H9 (cell line): Measurements from ENCODE around the gene SPATA31E1. TPM values are rescaled to one million over a fixed set of nuclear protein-coding genes. Genes with fewer than 3 reads are reported as not detected.
A peak's percentile ranks its signal among the peaks of the same experiment; 100 is the strongest.

Experiments used
- DNase-seq: peaks from one replicate; pipeline ENCODE4 v3.0.0-alpha.2; 2017
- H2AFZ ChIP-seq: one replicate; pipeline ENCODE4 v1.6.1; 2013; ENCODE audit warnings: mild to moderate bottlenecking, low read length, control low read depth, moderate library complexity
- H2AK5ac ChIP-seq: 2 replicates; pipeline ENCODE4 v1.6.1; 2013; ENCODE audit warnings: low read length, control low read depth, mixed read lengths; ENCODE audit not compliant: insufficient read length
- H2BK120ac ChIP-seq: one replicate; pipeline ENCODE4 v1.6.1; 2013; ENCODE audit warnings: low read depth, mild to moderate bottlenecking, low read length, control low read depth, inconsistent platforms; ENCODE audit not compliant: poor library complexity, severe bottlenecking
- H2BK12ac ChIP-seq: 2 replicates; pipeline ENCODE4 v1.6.1; 2013; ENCODE audit warnings: low read length, control low read depth, mixed read lengths, low read depth; ENCODE audit not compliant: insufficient read length
- H2BK15ac ChIP-seq: 2 replicates; pipeline ENCODE4 v1.6.1; 2013; ENCODE audit warnings: low read depth, low read length, control low read depth
- H2BK20ac ChIP-seq: one replicate; pipeline ENCODE4 v1.6.1; 2013; ENCODE audit warnings: low read depth, mild to moderate bottlenecking, low read length, control low read depth, inconsistent platforms; ENCODE audit not compliant: poor library complexity, severe bottlenecking
- H2BK5ac ChIP-seq: 2 replicates; pipeline ENCODE4 v1.6.1; 2013; ENCODE audit warnings: low read length, control low read depth, mixed read lengths; ENCODE audit not compliant: insufficient read length
- H3K14ac ChIP-seq: 2 replicates; pipeline ENCODE4 v1.6.1; 2013; ENCODE audit warnings: low read length, control low read depth; ENCODE audit not compliant: insufficient read depth
- H3K18ac ChIP-seq: 2 replicates; pipeline ENCODE4 v1.6.1; 2013; ENCODE audit warnings: low read depth, mild to moderate bottlenecking, mixed read lengths, low read length, control low read depth; ENCODE audit not compliant: insufficient read length
- H3K23ac ChIP-seq: 2 replicates; pipeline ENCODE4 v1.6.1; 2013; ENCODE audit warnings: low read length, control low read depth, mixed read lengths, low read depth; ENCODE audit not compliant: insufficient read length
- H3K23me2 ChIP-seq: 2 replicates; pipeline ENCODE4 v1.6.1; 2013; ENCODE audit warnings: low read depth, mild to moderate bottlenecking, mixed read lengths, low read length, control low read depth; ENCODE audit not compliant: insufficient read length, poor library complexity, severe bottlenecking
- H3K27ac ChIP-seq: 2 replicates; pipeline ENCODE4 v1.5.1; 2013; ENCODE audit warnings: low read length, control low read depth, mixed read lengths, low read depth; ENCODE audit not compliant: insufficient read length
- H3K27me3 ChIP-seq: 2 replicates; pipeline ENCODE4 v1.6.1; 2013; ENCODE audit warnings: low read length, control low read depth, inconsistent platforms; ENCODE audit not compliant: insufficient read depth
- H3K4ac ChIP-seq: 2 replicates; pipeline ENCODE4 v1.6.1; 2013; ENCODE audit warnings: low read depth, mild to moderate bottlenecking, control low read depth, inconsistent platforms, low read length, moderate library complexity
- H3K4me1 ChIP-seq: 2 replicates; pipeline ENCODE4 v1.6.1; 2013; ENCODE audit warnings: low read length, control low read depth, inconsistent platforms; ENCODE audit not compliant: insufficient read depth
- H3K4me2 ChIP-seq: 2 replicates; pipeline ENCODE4 v1.6.1; 2013; ENCODE audit warnings: low read length, control low read depth, mixed read lengths; ENCODE audit not compliant: insufficient read length, insufficient read depth
- H3K56ac ChIP-seq: 2 replicates; pipeline ENCODE4 v1.6.1; 2013; ENCODE audit warnings: low read depth, mild to moderate bottlenecking, mixed read lengths, low read length, control low read depth; ENCODE audit not compliant: insufficient read length
- H3K79me1 ChIP-seq: 2 replicates; pipeline ENCODE4 v1.6.1; 2013; ENCODE audit warnings: low read depth, mild to moderate bottlenecking, moderate library complexity, low read length, control low read depth, inconsistent platforms; ENCODE audit not compliant: insufficient read depth, poor library complexity, severe bottlenecking
- H3K79me2 ChIP-seq: 2 replicates; pipeline ENCODE4 v1.6.1; 2013; ENCODE audit warnings: low read length, control low read depth, inconsistent platforms; ENCODE audit not compliant: insufficient read depth
- H3K9ac ChIP-seq: 2 replicates; pipeline ENCODE4 v1.6.1; 2013; ENCODE audit warnings: low read length, control low read depth, mixed read lengths; ENCODE audit not compliant: insufficient read length; ENCODE audit errors: extremely low read depth
- H3K9me3 ChIP-seq: one replicate; pipeline ENCODE4 v1.6.1; 2013; ENCODE audit warnings: low read depth, low read length, inconsistent platforms; ENCODE audit not compliant: control insufficient read depth
- H3T11ph ChIP-seq: one replicate; pipeline ENCODE4 v1.6.1; 2013; ENCODE audit warnings: mild to moderate bottlenecking, low read length, control low read depth, inconsistent platforms
- H4K20me1 ChIP-seq: one replicate; pipeline ENCODE4 v1.6.1; 2013; ENCODE audit not compliant: control insufficient read depth, insufficient read length, insufficient read depth
- H4K5ac ChIP-seq: 2 replicates; pipeline ENCODE4 v1.6.1; 2013; ENCODE audit warnings: low read depth, mild to moderate bottlenecking, mixed read lengths, low read length, control low read depth; ENCODE audit not compliant: insufficient read length
- H4K8ac ChIP-seq: replicated peaks from 2 replicates; pipeline ENCODE4 v1.6.1; 2013; ENCODE audit warnings: low read length, control low read depth, mixed read lengths, low read depth; ENCODE audit not compliant: insufficient read length
- H4K91ac ChIP-seq: 2 replicates; pipeline ENCODE4 v1.6.1; 2013; ENCODE audit warnings: low read depth, mild to moderate bottlenecking, moderate library complexity, mixed read lengths, low read length, control low read depth; ENCODE audit not compliant: insufficient read length
- H3K27ac Mint-ChIP-seq, 3 experiments: 2 replicates in 2 of 3; 3 replicates in 1 of 3; pipeline ENCODE4 v1.8.0; 2020 to 2021; ENCODE audit warnings: mixed read lengths in 3 of 3, mild to moderate bottlenecking in 1 of 3, moderate library complexity in 1 of 3
- H3K27me3 Mint-ChIP-seq: 2 replicates; pipeline ENCODE4 v1.8.0; 2021; ENCODE audit warnings: low read depth, mild to moderate bottlenecking, moderate library complexity, mixed read lengths
- H3K36me3 Mint-ChIP-seq, 3 experiments: 2 replicates in 2 of 3; 3 replicates in 1 of 3; pipeline ENCODE4 v1.8.0; 2020 to 2021; ENCODE audit warnings: low read depth in 3 of 3, mixed read lengths in 3 of 3; ENCODE audit not compliant: insufficient read depth in 1 of 3
- H3K4me1 Mint-ChIP-seq, 2 experiments: 2 replicates each; pipeline ENCODE4 v1.8.0; 2020; ENCODE audit warnings: mixed read lengths in 2 of 2
- H3K4me3 Mint-ChIP-seq, 2 experiments: 2 replicates in 1 of 2; 3 replicates in 1 of 2; pipeline ENCODE4 v1.8.0; 2020 to 2021; ENCODE audit warnings: mild to moderate bottlenecking in 2 of 2, mixed read lengths in 2 of 2, moderate library complexity in 1 of 2
- H3K9me3 Mint-ChIP-seq, 2 experiments: 2 replicates in 1 of 2; 3 replicates in 1 of 2; pipeline ENCODE4 v1.8.0; 2020; ENCODE audit warnings: mild to moderate bottlenecking in 2 of 2, mixed read lengths in 2 of 2, moderate library complexity in 1 of 2
- WGBS: extraction: QIAGEN DNeasy Blood & Tissue Kit; methylation state at CpG from one replicate; pipeline ENCODE4 v1.1.7; 2013; ENCODE audit warnings: missing lambda C conversion rate, low lambda C conversion rate, mixed read lengths; ENCODE audit not compliant: insufficient read length; ENCODE audit errors: extremely low coverage; 5-methylcytosine and 5-hydroxymethylcytosine counted together
- total RNA-seq: library from RNA; stranded (reverse); gene quantifications from 2 replicates; pipeline ENCODE4 v1.2.1, GENCODE V29; 2021
- TF ChIP-seq, protein P1 (sequence below): fragments of 200-600 bp; sonication (generic); conservative IDR thresholded peaks from 3 replicates; pipeline ENCODE4 v1.8.0; 2021; ENCODE audit warnings: antibody characterized with exemption, mild to moderate bottlenecking

SPATA31E1 gene
- total RNA-seq, 1 experiment from 2014 or later = 0.09 TPM

- peaks cover 0 to 2% of the 10 kb centered on the region in 2 experiments; a peak in 1 of 5 replicates for H3K9me3 Mint-ChIP-seq
- H3T11ph ChIP-seq = no peak overlapping the region
- no peaks in the 10 kb centered on the region for H3K27me3 ChIP-seq
- H3K23ac ChIP-seq = no peak overlapping the region
- TF ChIP-seq, protein P1, sequence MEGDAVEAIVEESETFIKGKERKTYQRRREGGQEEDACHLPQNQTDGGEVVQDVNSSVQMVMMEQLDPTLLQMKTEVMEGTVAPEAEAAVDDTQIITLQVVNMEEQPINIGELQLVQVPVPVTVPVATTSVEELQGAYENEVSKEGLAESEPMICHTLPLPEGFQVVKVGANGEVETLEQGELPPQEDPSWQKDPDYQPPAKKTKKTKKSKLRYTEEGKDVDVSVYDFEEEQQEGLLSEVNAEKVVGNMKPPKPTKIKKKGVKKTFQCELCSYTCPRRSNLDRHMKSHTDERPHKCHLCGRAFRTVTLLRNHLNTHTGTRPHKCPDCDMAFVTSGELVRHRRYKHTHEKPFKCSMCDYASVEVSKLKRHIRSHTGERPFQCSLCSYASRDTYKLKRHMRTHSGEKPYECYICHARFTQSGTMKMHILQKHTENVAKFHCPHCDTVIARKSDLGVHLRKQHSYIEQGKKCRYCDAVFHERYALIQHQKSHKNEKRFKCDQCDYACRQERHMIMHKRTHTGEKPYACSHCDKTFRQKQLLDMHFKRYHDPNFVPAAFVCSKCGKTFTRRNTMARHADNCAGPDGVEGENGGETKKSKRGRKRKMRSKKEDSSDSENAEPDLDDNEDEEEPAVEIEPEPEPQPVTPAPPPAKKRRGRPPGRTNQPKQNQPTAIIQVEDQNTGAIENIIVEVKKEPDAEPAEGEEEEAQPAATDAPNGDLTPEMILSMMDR = no peak
- H3K27ac ChIP-seq = no peak overlapping the region
- H3K56ac ChIP-seq = no peak overlapping the region
- no peaks in the 10 kb centered on the region; a peak in 1 of 7 replicates for H3K36me3 Mint-ChIP-seq
- H2AFZ ChIP-seq = no peak overlapping the region
- no peak overlapping the region for H4K91ac ChIP-seq
- no peak overlapping the region for H3K4me3 Mint-ChIP-seq
- DNase-seq = no peak
- no peak overlapping the region for H2BK120ac ChIP-seq
- H3K4me1 ChIP-seq = no peaks in the 10 kb centered on the region
- H2BK20ac ChIP-seq = no peak overlapping the region
- no peak overlapping the region for H2BK15ac ChIP-seq
- H3K9ac ChIP-seq = no peak overlapping the region
- H3K18ac ChIP-seq = no peak overlapping the region
- H4K20me1 ChIP-seq = no peaks in the 10 kb centered on the region
- no CpG with 5 or more reads among the region's 4 CpGs for WGBS
- no peaks in the 10 kb centered on the region for H3K79me1 ChIP-seq
- H3K27me3 Mint-ChIP-seq = peaks cover 4% of the 10 kb centered on the region; the same call in 1 of the 2 replicates
- H2BK12ac ChIP-seq = no peak overlapping the region
- H3K79me2 ChIP-seq = no peaks in the 10 kb centered on the region
- no peak overlapping the region for H4K5ac ChIP-seq
- H4K8ac ChIP-seq = no peak overlapping the region
- no peaks in the 10 kb centered on the region for H3K9me3 ChIP-seq
- no peak overlapping the region for H2BK5ac ChIP-seq
- no peaks in the 10 kb centered on the region for H3K23me2 ChIP-seq
- H3K27ac Mint-ChIP-seq = peak overlapping the region in 1 of 3 experiments; percentile 48; a peak in 2 of 7 replicates
- H2AK5ac ChIP-seq = no peak overlapping the region
- no peaks in the 10 kb centered on the region for H3K4me1 Mint-ChIP-seq
- no peak overlapping the region for H3K4ac ChIP-seq
- no peak overlapping the region for H3K4me2 ChIP-seq
- no peak overlapping the region; the same call in 1 of the 2 replicates for H3K14ac ChIP-seq
These were observed 7.2 kb downstream of the SPATA31E1 start for GRCh38 chr9:87889882-87890252.
